Activated B cell treated with CpG ODN at 0.5 μM for 24 hours (primary cell): ENCODE results near the gene ZNF530. TPM values are rescaled to one million over a fixed set of nuclear protein-coding genes. Genes with fewer than 3 reads are reported as not detected.

ENCODE experiments used
- ATAC-seq: fragments of 200-7000 bp; cut with Tn5 transposase; one replicate; pipeline ENCODE4 v1.10.0; 2021; ENCODE audit warnings: low read depth, mild to moderate bottlenecking, moderate library complexity
- CTCF ChIA-PET: fragments of 350-600 bp; sonication (Branson Sonifier 250); formaldehyde crosslinking; loops from one replicate; lab custom pipeline; 2021; ENCODE audit warnings: antibody characterized with exemption; lab: Charles Lee
- POLR2A ChIA-PET: fragments of 350-600 bp; sonication (Branson Sonifier 250); formaldehyde crosslinking; loops from one replicate; lab custom pipeline; 2021; ENCODE audit warnings: antibody characterized with exemption; lab: Charles Lee
- DNase-seq: peaks from one replicate; pipeline ENCODE4 v3.0.0; 2022
- H3K27ac Mint-ChIP-seq: one replicate; pipeline ENCODE4 v1.8.0; 2020; ENCODE audit warnings: mixed read lengths
- H3K27me3 Mint-ChIP-seq: one replicate; pipeline ENCODE4 v1.8.0; 2021; ENCODE audit warnings: mixed read lengths
- H3K36me3 Mint-ChIP-seq: one replicate; pipeline ENCODE4 v1.8.0; 2021; ENCODE audit warnings: low read depth, mixed read lengths
- H3K4me1 Mint-ChIP-seq: one replicate; pipeline ENCODE4 v1.8.0; 2021; ENCODE audit warnings: mixed read lengths
- H3K4me3 Mint-ChIP-seq: one replicate; pipeline ENCODE4 v1.8.0; 2020; ENCODE audit warnings: mild to moderate bottlenecking, mixed read lengths
- H3K9me3 Mint-ChIP-seq: one replicate; pipeline ENCODE4 v1.8.0; 2020; ENCODE audit warnings: mixed read lengths
- CTCF ChIP-seq: fragments of 200-600 bp; IDR thresholded peaks from one replicate; pipeline ENCODE4 v1.8.0; 2022; ENCODE audit warnings: antibody characterized with exemption, mild to moderate bottlenecking
- intact Hi-C: fragments of 100-400 bp; cut with micrococcal nuclease; formaldehyde crosslinking; loops from one replicate; pipeline ENCODE4 v1.15.1; 2024
- total RNA-seq: library from RNA; stranded (reverse); gene quantifications from 2 replicates; pipeline ENCODE4 v1.2.3, GENCODE V29; 2022

Gene ZNF530
- total RNA-seq, 1 donor from 2014 or later: 7.9 TPM

GRCh38 chr19:57655443-57655842, 55.8 kb downstream of the ZNF530 start:
- Mint-ChIP-seq H3K9me3 (peaks cover 9% of the 10 kb centered on the region), H3K36me3 (peaks cover 2% of the 10 kb centered on the region), H3K27me3 (peaks cover 53% of the 10 kb centered on the region), H3K4me3 (no peak overlapping the region), H3K4me1 (no peaks in the 10 kb centered on the region), H3K27ac (no peak overlapping the region)
- no peak for ATAC-seq
- CTCF ChIA-PET: no interaction called here
- no peak for DNase-seq
- intact Hi-C loops: no loop called here
- POLR2A ChIA-PET: no interaction called here
- no peak for TF ChIP-seq CTCF

GRCh38 chr19:57656346-57656745, 56.7 kb downstream of the ZNF530 start:
- ChIA-PET POLR2A (no interaction called here), CTCF (no interaction called here)
- ATAC-seq (no peak), DNase-seq (no peak)
- TF ChIP-seq CTCF: no peak
- peaks cover 9% of the 10 kb centered on the region for H3K9me3 Mint-ChIP-seq
- H3K4me3 Mint-ChIP-seq: no peak overlapping the region
- no peaks in the 10 kb centered on the region for H3K4me1 Mint-ChIP-seq
- H3K27ac Mint-ChIP-seq: no peak overlapping the region
- peaks cover 2% of the 10 kb centered on the region for H3K36me3 Mint-ChIP-seq
- intact Hi-C loops: no loop called here
- H3K27me3 Mint-ChIP-seq: peaks cover 55% of the 10 kb centered on the region

Other genes with a start within 250 kb of the ZNF530 start
- gene ZNF304, start 248.6 kb upstream of the ZNF530 start, total RNA-seq: 12.4 and 13.5 TPM in 2 replicates
- gene TRAPPC2B, start 236.3 kb upstream of the ZNF530 start, total RNA-seq: 9.7 and 10.2 TPM in 2 replicates
- gene ZNF547, start 236.3 kb upstream of the ZNF530 start, total RNA-seq: 6.0 and 6.3 TPM in 2 replicates
- gene ZNF548, start 210.0 kb upstream of the ZNF530 start, total RNA-seq: 38.7 and 39.7 TPM in 2 replicates
- gene ZNF17, start 188.7 kb upstream of the ZNF530 start, total RNA-seq: 16.1 and 18.6 TPM in 2 replicates
- gene ZNF749, start 164.6 kb upstream of the ZNF530 start, total RNA-seq: 16.4 and 18.2 TPM in 2 replicates
- 0.78 and 1.1 TPM in 2 replicates for gene VN1R1, start 142.7 kb upstream of the ZNF530 start, total RNA-seq
- 13.8 and 17.9 TPM in 2 replicates for gene ZNF772, start 122.3 kb upstream of the ZNF530 start, total RNA-seq
- 17.2 TPM in 2 replicates for gene ZNF419, start 112.1 kb upstream of the ZNF530 start, total RNA-seq
- gene ZNF773, start 99.9 kb upstream of the ZNF530 start, total RNA-seq: 20.2 and 21.3 TPM in 2 replicates
- gene ZNF549, start 72.5 kb upstream of the ZNF530 start, total RNA-seq: 14.0 and 16.9 TPM in 2 replicates
- gene ZNF550, start 40.0 kb upstream of the ZNF530 start, total RNA-seq: 16.8 and 18.7 TPM in 2 replicates
- 12.6 and 13.8 TPM in 2 replicates for gene ZNF416, start 21.0 kb upstream of the ZNF530 start, total RNA-seq
- gene ZIK1, start 15.7 kb upstream of the ZNF530 start, total RNA-seq: 16.2 and 18.1 TPM in 2 replicates
- 32.3 and 38.4 TPM in 2 replicates for gene ZNF134, start 14.4 kb downstream of the ZNF530 start, total RNA-seq
- gene ZNF211, start 33.3 kb downstream of the ZNF530 start, total RNA-seq: 22.0 and 26.0 TPM in 2 replicates
- gene ZSCAN4, start 69.0 kb downstream of the ZNF530 start, total RNA-seq: not detected in 2 replicates
- 20.0 and 28.6 TPM in 2 replicates for gene ZNF551, start 82.1 kb downstream of the ZNF530 start, total RNA-seq
- 23.2 and 27.9 TPM in 2 replicates for gene ZNF154, start 109.3 kb downstream of the ZNF530 start, total RNA-seq
- gene ZNF671, start 127.7 kb downstream of the ZNF530 start, total RNA-seq: 25.2 and 27.0 TPM in 2 replicates
- 26.5 and 29.9 TPM in 2 replicates for gene ZNF776, start 146.9 kb downstream of the ZNF530 start, total RNA-seq
- 29.4 and 33.7 TPM in 2 replicates for gene ZNF586, start 169.8 kb downstream of the ZNF530 start, total RNA-seq
- 13.9 and 15.6 TPM in 2 replicates for gene ZNF552, start 215.0 kb downstream of the ZNF530 start, total RNA-seq
- 29.3 and 35.0 TPM in 2 replicates for gene ZNF587B, start 230.4 kb downstream of the ZNF530 start, total RNA-seq
- 44.0 and 61.1 TPM in 2 replicates for gene ZNF587, start 250.0 kb downstream of the ZNF530 start, total RNA-seq